ENCODE measurements around the gene SUB1. TPM values are rescaled to one million over a fixed set of nuclear protein-coding genes. Genes with fewer than 3 reads are reported as not detected.
"Not testable (repeated sequence)": the region's sequence is repeated elsewhere in the genome, so short reads cannot be mapped to it uniquely, and the experiment has no call there.

Gene SUB1
- polyA plus RNA-seq (2013, experiment 1 of 4), result 297 TPM
- polyA plus RNA-seq (2013, experiment 2 of 4), result 291 TPM
- 219 TPM for polyA plus RNA-seq (2013, experiment 3 of 4)
- 246 TPM for polyA plus RNA-seq (2013, experiment 4 of 4)

DNA sequence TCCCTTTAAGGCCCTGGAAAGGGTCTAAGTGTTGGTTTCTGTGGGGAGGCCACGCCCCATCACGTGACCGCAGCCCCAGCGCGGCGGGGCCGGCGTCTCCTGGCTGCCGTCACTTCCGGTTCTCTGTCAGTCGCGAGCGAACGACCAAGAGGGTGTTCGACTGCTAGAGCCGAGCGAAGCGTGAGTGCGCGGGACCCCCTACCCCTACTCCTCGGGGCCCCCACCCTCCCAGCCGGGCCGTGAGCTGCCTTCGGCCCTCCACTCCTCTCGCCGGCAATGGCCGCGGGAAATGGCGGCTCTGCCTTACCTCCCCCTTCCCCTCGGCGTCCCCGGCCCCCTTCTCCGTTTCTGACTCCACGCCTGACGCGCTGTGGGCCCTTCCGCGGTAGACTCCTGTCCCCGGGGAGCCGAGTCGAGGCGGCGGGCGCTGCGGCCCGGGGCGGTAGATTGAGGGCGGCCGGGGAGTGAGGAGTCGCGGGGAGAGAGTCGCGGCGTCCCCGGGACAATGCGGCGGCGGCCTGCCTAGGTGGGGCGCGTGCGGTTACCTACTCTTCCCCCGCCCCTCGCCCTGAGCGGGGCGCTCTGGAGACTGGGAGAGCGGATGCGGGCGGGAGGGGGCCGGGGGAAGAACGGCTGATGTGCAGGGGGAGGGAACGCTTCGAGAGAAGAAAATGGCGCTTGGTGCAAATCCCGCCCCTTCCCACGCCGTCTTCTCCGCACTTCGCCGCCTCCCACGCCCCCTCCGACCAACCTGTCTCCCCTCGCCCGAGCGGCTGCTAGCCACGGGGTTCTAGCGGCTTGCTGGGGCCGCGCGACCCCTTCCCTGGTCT, at the start of gene SUB1:
TSS of gene SUB1 (plus strand) at position 112 of the 830 bp plus-strand sequence. CDS start 2,956 bp downstream, outside the sequence.
- Histone ChIP-seq H3K4me3 (ENCODE audit: insufficient read depth, low read depth, low read length) (peak within 1 kb of the TSS; percentile 86), H3K9me3 (ENCODE audit: control insufficient read depth, low read length) (no peaks in the 10 kb centered on the region), H3K36me3 (ENCODE audit: control insufficient read depth, insufficient read depth, low read length) (no peaks in the 10 kb centered on the region), H3K27ac (ENCODE audit: insufficient read depth, low read depth, low read length, poor library complexity, severe bottlenecking) (peak within 1 kb of the TSS; percentile 96), H3K4me1 (ENCODE audit: control insufficient read depth, insufficient read depth, low read length) (peaks cover 5% of the 10 kb centered on the region), H3K27me3 (ENCODE audit: control insufficient read depth, insufficient read depth, low read length, poor library complexity, severe bottlenecking) (no peaks in the 10 kb centered on the region)
- WGBS, 2 experiments, result 0% methylated on average over 89 of the region's 89 CpGs

DNA sequence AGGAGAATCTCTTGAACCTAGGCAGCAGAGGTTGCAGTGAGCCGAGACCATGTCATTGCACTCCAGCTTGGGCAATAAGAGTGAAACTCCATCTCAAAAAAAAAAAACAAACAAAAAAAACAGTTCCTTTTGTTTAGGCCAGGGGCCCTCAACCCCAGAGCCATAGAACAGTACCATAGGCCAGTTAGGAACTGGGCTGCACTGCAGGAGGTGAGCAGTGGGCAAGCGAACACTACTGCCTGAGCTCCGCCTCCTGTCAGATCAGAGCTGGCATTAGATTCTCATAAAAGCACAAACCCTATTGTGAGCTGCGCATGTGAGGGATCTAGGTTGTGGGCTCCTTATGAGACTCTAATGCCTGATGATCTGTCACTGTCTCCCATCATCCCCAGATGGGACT, 49.1 kb upstream of the SUB1 start:
- no peaks in the 10 kb centered on the region for H3K36me3 ChIP-seq (ENCODE audit: control insufficient read depth, insufficient read depth, low read length)
- no peaks in the 10 kb centered on the region for H3K9me3 ChIP-seq (ENCODE audit: control insufficient read depth, low read length)
- 74 to 80% methylated on average over 4 of the region's 4 CpGs for WGBS, 2 experiments

GRCh38 chr5:32537437-32538029, 47.8 kb upstream of the SUB1 start:
- not testable (repeated sequence) for H3K9me3 ChIP-seq (ENCODE audit: control insufficient read depth, low read length); H3K36me3 ChIP-seq (ENCODE audit: control insufficient read depth, insufficient read depth, low read length); H3K4me1 ChIP-seq (ENCODE audit: control insufficient read depth, insufficient read depth, low read length); H3K4me3 ChIP-seq (ENCODE audit: insufficient read depth, low read depth, low read length); H3K27ac ChIP-seq (ENCODE audit: insufficient read depth, low read depth, low read length, poor library complexity, severe bottlenecking); H3K27me3 ChIP-seq (ENCODE audit: control insufficient read depth, insufficient read depth, low read length, poor library complexity, severe bottlenecking)
- 81 to 88% methylated on average over 7 of the region's 7 CpGs for WGBS, 2 experiments

More for the DNA sequence above, 49.1 kb upstream of the SUB1 start:
- Histone ChIP-seq H3K27ac (ENCODE audit: insufficient read depth, low read depth, low read length, poor library complexity, severe bottlenecking) (no peak overlapping the region), H3K27me3 (ENCODE audit: control insufficient read depth, insufficient read depth, low read length, poor library complexity, severe bottlenecking) (no peaks in the 10 kb centered on the region), H3K4me3 (ENCODE audit: insufficient read depth, low read depth, low read length) (no peak overlapping the region), H3K4me1 (ENCODE audit: control insufficient read depth, insufficient read depth, low read length) (no peaks in the 10 kb centered on the region)

GRCh38 chr5:32538031-32538547, 47.3 kb upstream of the SUB1 start:
- no peaks in the 10 kb centered on the region for H3K9me3 ChIP-seq (ENCODE audit: control insufficient read depth, low read length)
- H3K27me3 ChIP-seq (ENCODE audit: control insufficient read depth, insufficient read depth, low read length, poor library complexity, severe bottlenecking), result no peaks in the 10 kb centered on the region
- H3K4me1 ChIP-seq (ENCODE audit: control insufficient read depth, insufficient read depth, low read length), result no peaks in the 10 kb centered on the region
- H3K27ac ChIP-seq (ENCODE audit: insufficient read depth, low read depth, low read length, poor library complexity, severe bottlenecking), result no peak overlapping the region
- 95 to 96% methylated on average over 7 of the region's 7 CpGs for WGBS, 2 experiments
- H3K36me3 ChIP-seq (ENCODE audit: control insufficient read depth, insufficient read depth, low read length), result no peaks in the 10 kb centered on the region
- no peak overlapping the region for H3K4me3 ChIP-seq (ENCODE audit: insufficient read depth, low read depth, low read length)

- H3K4me1 ChIP-seq (ENCODE audit: control insufficient read depth, insufficient read depth, low read length), result no peaks in the 10 kb centered on the region
- H3K4me3 ChIP-seq (ENCODE audit: insufficient read depth, low read depth, low read length), result no peak overlapping the region
- no peaks in the 10 kb centered on the region for H3K36me3 ChIP-seq (ENCODE audit: control insufficient read depth, insufficient read depth, low read length)
- no peak overlapping the region for H3K27ac ChIP-seq (ENCODE audit: insufficient read depth, low read depth, low read length, poor library complexity, severe bottlenecking)
- WGBS, 2 experiments, result 93 to 94% methylated on average over 6 of the region's 6 CpGs
- no peaks in the 10 kb centered on the region for H3K27me3 ChIP-seq (ENCODE audit: control insufficient read depth, insufficient read depth, low read length, poor library complexity, severe bottlenecking)
- no peaks in the 10 kb centered on the region for H3K9me3 ChIP-seq (ENCODE audit: control insufficient read depth, low read length)
Observed at GRCh38 chr5:32539981-32540845, 45.1 kb upstream of the SUB1 start.

DNA sequence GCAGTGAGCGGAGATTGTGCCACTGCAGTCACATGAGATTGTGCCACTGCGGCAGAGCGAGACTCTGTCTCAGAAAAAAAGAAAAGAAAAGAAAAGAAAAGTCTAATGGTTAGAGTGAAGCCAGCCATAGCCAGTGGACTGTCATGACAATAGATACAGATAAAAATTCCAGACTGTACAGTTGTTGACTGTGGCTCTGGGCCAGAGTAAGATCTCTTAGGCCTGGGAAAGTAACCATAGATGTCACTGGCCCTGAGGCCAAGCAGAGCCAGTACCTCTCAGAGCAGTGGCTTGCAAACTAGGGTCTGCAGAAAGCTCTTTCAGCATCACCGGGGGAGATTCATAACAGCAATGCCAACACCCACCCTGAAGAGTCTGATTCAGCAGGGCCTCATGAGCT, 44.1 kb upstream of the SUB1 start:
- Histone ChIP-seq H3K4me3 (ENCODE audit: insufficient read depth, low read depth, low read length) (no peak overlapping the region), H3K27ac (ENCODE audit: insufficient read depth, low read depth, low read length, poor library complexity, severe bottlenecking) (no peak overlapping the region), H3K4me1 (ENCODE audit: control insufficient read depth, insufficient read depth, low read length) (no peaks in the 10 kb centered on the region), H3K27me3 (ENCODE audit: control insufficient read depth, insufficient read depth, low read length, poor library complexity, severe bottlenecking) (no peaks in the 10 kb centered on the region), H3K36me3 (ENCODE audit: control insufficient read depth, insufficient read depth, low read length) (no peaks in the 10 kb centered on the region), H3K9me3 (ENCODE audit: control insufficient read depth, low read length) (no peaks in the 10 kb centered on the region)
- WGBS, 2 experiments, result 89 to 93% methylated on average over 4 of the region's 4 CpGs

DNA sequence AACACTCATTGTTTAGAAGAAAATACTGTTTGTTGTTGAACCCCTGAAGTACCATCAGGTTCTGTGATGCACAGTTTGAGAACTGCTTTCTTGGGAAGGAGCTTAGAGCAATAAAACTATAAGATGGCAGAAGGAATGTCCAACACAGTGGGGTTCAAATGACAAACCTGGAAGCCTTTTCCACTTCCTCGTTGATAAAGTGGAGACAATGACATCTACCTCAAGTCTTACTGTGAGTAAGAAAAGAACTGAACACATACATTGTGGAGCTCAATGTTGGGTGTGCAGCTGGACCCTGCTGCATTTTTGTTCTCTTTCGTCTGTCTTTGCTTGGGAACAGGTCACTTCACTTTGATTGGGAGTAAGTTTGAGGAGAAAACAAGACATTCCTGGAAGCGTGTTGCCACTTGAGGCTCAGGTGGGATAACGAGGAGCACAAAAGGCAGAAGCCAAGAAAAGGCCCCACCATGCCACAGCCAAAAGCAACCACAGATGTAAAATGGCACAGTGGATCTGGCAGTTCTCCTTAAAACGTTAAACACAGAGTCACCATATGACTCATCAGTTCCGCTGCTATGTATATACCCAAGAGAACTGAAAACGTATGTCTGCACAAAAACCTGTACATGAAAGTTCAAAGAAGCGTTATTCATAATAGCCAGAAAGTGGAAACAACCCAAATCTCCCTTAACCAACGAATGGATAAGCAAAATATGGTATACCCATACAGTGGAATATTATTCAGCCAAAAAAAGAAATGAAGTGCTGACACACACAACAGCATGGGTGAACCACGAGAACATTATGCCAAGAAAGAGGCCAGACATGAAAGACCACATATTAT, 42.9 kb upstream of the SUB1 start:
- Histone ChIP-seq H3K36me3 (ENCODE audit: control insufficient read depth, insufficient read depth, low read length) (no peaks in the 10 kb centered on the region), H3K27ac (ENCODE audit: insufficient read depth, low read depth, low read length, poor library complexity, severe bottlenecking) (no peak overlapping the region), H3K9me3 (ENCODE audit: control insufficient read depth, low read length) (no peaks in the 10 kb centered on the region), H3K27me3 (ENCODE audit: control insufficient read depth, insufficient read depth, low read length, poor library complexity, severe bottlenecking) (no peaks in the 10 kb centered on the region), H3K4me3 (ENCODE audit: insufficient read depth, low read depth, low read length) (no peak overlapping the region), H3K4me1 (ENCODE audit: control insufficient read depth, insufficient read depth, low read length) (no peaks in the 10 kb centered on the region)
- WGBS, 2 experiments, result 91 to 95% methylated on average over 9 to 10 of the region's 10 CpGs

DNA sequence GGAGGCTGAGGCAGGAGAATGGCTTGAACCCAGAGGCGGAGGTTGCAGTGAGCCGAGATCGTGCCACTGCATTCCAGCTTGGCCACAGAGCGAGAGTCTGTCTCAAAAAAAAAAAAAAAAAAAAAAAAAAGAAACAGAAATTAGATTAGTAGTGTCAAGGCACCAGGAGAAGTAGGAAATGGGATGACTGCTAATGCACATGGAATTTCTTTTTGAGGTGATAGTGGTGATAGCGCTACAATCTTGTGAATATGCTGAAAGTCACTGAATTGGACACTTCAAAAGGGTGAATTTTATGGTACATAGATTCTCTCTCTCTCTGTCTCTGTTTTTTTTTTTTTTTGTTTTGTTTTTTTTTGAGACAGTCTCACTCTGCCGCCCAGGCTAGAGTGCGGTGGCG, 42.1 kb upstream of the SUB1 start:
- H3K36me3 ChIP-seq (ENCODE audit: control insufficient read depth, insufficient read depth, low read length), result no peaks in the 10 kb centered on the region
- H3K9me3 ChIP-seq (ENCODE audit: control insufficient read depth, low read length), result no peaks in the 10 kb centered on the region
- H3K27ac ChIP-seq (ENCODE audit: insufficient read depth, low read depth, low read length, poor library complexity, severe bottlenecking), result no peak overlapping the region
- WGBS, 2 experiments, result 93 to 95% methylated on average over 8 of the region's 8 CpGs
- no peaks in the 10 kb centered on the region for H3K4me1 ChIP-seq (ENCODE audit: control insufficient read depth, insufficient read depth, low read length)
- H3K27me3 ChIP-seq (ENCODE audit: control insufficient read depth, insufficient read depth, low read length, poor library complexity, severe bottlenecking), result no peaks in the 10 kb centered on the region
- H3K4me3 ChIP-seq (ENCODE audit: insufficient read depth, low read depth, low read length), result no peak overlapping the region

DNA sequence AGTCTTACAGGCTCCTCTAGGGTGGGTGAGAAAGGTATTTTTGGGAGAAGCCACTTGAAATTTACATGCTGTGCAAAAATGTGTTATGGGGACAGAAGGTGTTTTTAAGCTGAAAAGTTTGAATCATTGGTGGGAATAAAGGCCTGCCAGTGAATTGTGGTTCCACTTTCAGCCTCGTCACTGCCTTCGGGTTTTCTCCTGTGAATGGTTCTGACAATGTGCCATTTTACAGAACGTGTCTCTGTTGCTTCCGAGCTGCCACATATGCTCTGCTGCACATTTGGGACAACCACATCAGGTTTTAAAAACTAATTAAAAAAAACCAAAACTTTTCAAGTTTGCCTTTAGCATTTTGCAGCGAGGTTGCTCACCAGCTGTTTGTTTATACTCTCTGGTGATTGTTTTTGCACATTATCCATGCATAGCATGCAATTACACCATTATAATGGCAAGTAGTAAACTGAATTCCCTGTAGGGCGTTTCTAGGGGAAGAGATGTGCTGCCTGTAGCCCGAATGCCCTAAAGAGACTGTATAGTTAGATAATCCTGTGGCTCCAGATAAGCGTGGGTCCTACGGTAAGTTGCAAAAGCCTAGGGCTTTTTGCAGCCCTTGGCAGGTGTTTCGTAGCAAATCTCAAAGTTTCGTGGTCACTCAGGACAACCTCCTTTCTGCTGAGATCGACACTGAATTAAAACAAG, 40.1 kb upstream of the SUB1 start:
- H3K4me3 ChIP-seq (ENCODE audit: insufficient read depth, low read depth, low read length), result no peak overlapping the region
- no peak overlapping the region for H3K27ac ChIP-seq (ENCODE audit: insufficient read depth, low read depth, low read length, poor library complexity, severe bottlenecking)
- WGBS, 2 experiments, result 80 to 81% methylated on average over 12 of the region's 12 CpGs
- H3K9me3 ChIP-seq (ENCODE audit: control insufficient read depth, low read length), result no peaks in the 10 kb centered on the region
- no peaks in the 10 kb centered on the region for H3K36me3 ChIP-seq (ENCODE audit: control insufficient read depth, insufficient read depth, low read length)
- H3K4me1 ChIP-seq (ENCODE audit: control insufficient read depth, insufficient read depth, low read length), result no peaks in the 10 kb centered on the region
- no peaks in the 10 kb centered on the region for H3K27me3 ChIP-seq (ENCODE audit: control insufficient read depth, insufficient read depth, low read length, poor library complexity, severe bottlenecking)
